Endothelial cell of umbilical vein (primary cell): ENCODE data around the gene TSPAN9. TPM values are rescaled to one million over a fixed set of nuclear protein-coding genes. Genes with fewer than 3 reads are reported as not detected.

ENCODE experiments used
- BruUV-seq: library from RNA; stranded (reverse); fragments of 400-500 nt; replicated peaks from 2 replicates; lab custom pipeline; 2021; lab: Mats Ljungman, UMichigan
- CTCF ChIA-PET: fragments of 300-600, 350-600 bp; sonication (Branson Sonifier 250); formaldehyde crosslinking; loops from one replicate; lab custom pipeline; 2021; ENCODE audit warnings: antibody characterized with exemption, inconsistent platforms; lab: Charles Lee
- POLR2A ChIA-PET: fragments of 300-600, 350-600 bp; sonication (Branson Sonifier 250); formaldehyde crosslinking; loops from one replicate; lab custom pipeline; 2021; ENCODE audit warnings: antibody characterized with exemption, inconsistent platforms; lab: Charles Lee
- DNase-seq: peaks from one replicate; pipeline ENCODE4 v3.0.0-alpha.2; 2011; ENCODE audit warnings: low read depth, low spot score
- FAIRE-seq: peaks from 2 replicates; lab custom pipeline; 2011; peaks lifted over from hg19 to GRCh38; lab: Jason Lieb, UNC
- H2AFZ ChIP-seq: 2 replicates; pipeline ENCODE4 v1.6.0; 2012; ENCODE audit warnings: low read depth, low read length, control low read depth, inconsistent platforms
- H3K27ac ChIP-seq: 2 replicates; pipeline ENCODE4 v1.5.1; 2011; ENCODE audit warnings: low read depth, mild to moderate bottlenecking, control low read depth, low read length, moderate library complexity; ENCODE audit not compliant: insufficient read depth
- H3K27me3 ChIP-seq, 2 experiments: 2 replicates each; pipeline versions ENCODE4 v1.6.0 to v1.6.1; 2011; ENCODE audit warnings: low read length in 2 of 2, mixed read lengths in 1 of 2; ENCODE audit not compliant: control insufficient read depth in 2 of 2, insufficient read depth in 2 of 2
- H3K36me3 ChIP-seq, 2 experiments: 2 replicates in 1 of 2; 3 replicates in 1 of 2; pipeline ENCODE4 v1.5.1; 2011; ENCODE audit warnings: low read length in 2 of 2, mild to moderate bottlenecking in 1 of 2, moderate library complexity in 1 of 2; ENCODE audit not compliant: control insufficient read depth in 2 of 2, insufficient read depth in 2 of 2; ENCODE audit errors: extremely low read depth in 1 of 2
- H3K4me1 ChIP-seq: 3 replicates; pipeline ENCODE4 v1.5.1; 2011; ENCODE audit warnings: mild to moderate bottlenecking, low read length; ENCODE audit not compliant: control insufficient read depth, insufficient read depth; ENCODE audit errors: extremely low read depth
- H3K4me2 ChIP-seq: 2 replicates; pipeline ENCODE4 v1.6.1; 2011; ENCODE audit warnings: low read length, control low read depth, mixed read lengths; ENCODE audit not compliant: insufficient read depth
- H3K4me3 ChIP-seq, 3 experiments: fragments of 200-600 bp in 1 of 3; sonication (generic), shearing (Covaris generic) in 1 of 3; replicated peaks in 1 of 3; 2 replicates each; pipeline ENCODE4 v1.5.1; 2011 to 2016; ENCODE audit warnings: control low read depth in 3 of 3, low read length in 3 of 3, mild to moderate bottlenecking in 2 of 3, inconsistent platforms in 1 of 3, low read depth in 1 of 3, moderate library complexity in 1 of 3; ENCODE audit not compliant: insufficient read depth in 1 of 3
- H3K79me2 ChIP-seq: 2 replicates; pipeline ENCODE4 v1.6.0; 2012; ENCODE audit warnings: low read length, inconsistent platforms; ENCODE audit not compliant: control insufficient read depth, insufficient read depth
- H3K9ac ChIP-seq: replicated peaks from 2 replicates; pipeline ENCODE3; 2011; ENCODE audit warnings: low read length, control low read depth; ENCODE audit not compliant: insufficient read depth; ENCODE audit errors: extremely low read depth
- H3K9me1 ChIP-seq: replicated peaks from 3 replicates; pipeline ENCODE4 v1.6.0; 2011; ENCODE audit warnings: mild to moderate bottlenecking, low read length; ENCODE audit not compliant: control insufficient read depth, insufficient read depth; ENCODE audit errors: extremely low read depth
- H3K9me3 ChIP-seq: replicated peaks from 2 replicates; pipeline ENCODE4 v1.5.1; 2012; ENCODE audit warnings: low read length, inconsistent platforms; ENCODE audit not compliant: control insufficient read depth, insufficient read depth
- H4K20me1 ChIP-seq: replicated peaks from 2 replicates; pipeline ENCODE3; 2011; ENCODE audit warnings: mild to moderate bottlenecking, low read length; ENCODE audit not compliant: control insufficient read depth, insufficient read depth; ENCODE audit errors: extremely low read depth
- EZH2 ChIP-seq: IDR thresholded peaks from 2 replicates; pipeline ENCODE4 v1.6.1; 2012; ENCODE audit warnings: borderline replicate concordance, low read depth, mild to moderate bottlenecking, moderate library complexity, low read length, inconsistent platforms; ENCODE audit not compliant: severe bottlenecking
- FOS ChIP-seq: IDR thresholded peaks from 2 replicates; pipeline ENCODE4 v1.6.1; 2011; ENCODE audit warnings: mild to moderate bottlenecking, low read length, moderate library complexity, borderline replicate concordance; ENCODE audit not compliant: insufficient read depth
- GATA2 ChIP-seq: IDR thresholded peaks from 2 replicates; pipeline ENCODE4 v1.7.0; 2011; ENCODE audit warnings: low read depth, mild to moderate bottlenecking, moderate library complexity, mixed read lengths, low read length; ENCODE audit not compliant: insufficient read length, insufficient read depth
- JUN ChIP-seq: IDR thresholded peaks from 2 replicates; pipeline ENCODE4 v1.6.1; 2011; ENCODE audit warnings: borderline replicate concordance, low read depth; ENCODE audit not compliant: insufficient read length, insufficient read depth
- MYC ChIP-seq: IDR thresholded peaks from one replicate; pipeline ENCODE4 v1.6.1; 2011; ENCODE audit warnings: mild to moderate bottlenecking, low read depth, low read length
- POLR2A ChIP-seq: IDR thresholded peaks from 2 replicates; pipeline ENCODE4 v1.6.1; 2012; ENCODE audit warnings: low read depth, mild to moderate bottlenecking, control low read depth, low read length
- POLR2AphosphoS5 ChIP-seq: IDR thresholded peaks from 2 replicates; pipeline ENCODE4 v1.6.1; 2012; ENCODE audit warnings: low read depth, mild to moderate bottlenecking, control low read depth, low read length, moderate library complexity; ENCODE audit not compliant: insufficient read depth
- dilution Hi-C: fragments of 300-500 bp; cut with MboI; formaldehyde crosslinking; loops from one replicate; pipeline ENCODE4 v1.15.0; 2019; ENCODE audit warnings: low sequenced_read_pairs; ENCODE audit not compliant: extremely low pct_ligation_motif_present
- intact Hi-C: fragments of 100-400 bp; cut with micrococcal nuclease; formaldehyde crosslinking; loops from one replicate; pipeline ENCODE4 v1.10.0; 2022
- polyA plus RNA-seq, 4 experiments: library from polyadenylated mRNA; depleted of rRNA in 3 of 4; stranded (reverse) in 3 of 4; unstranded in 1 of 4; fragments of >200 nt; gene quantifications; 2 replicates each; pipeline versions ENCODE4 v1.2.1 to v1.2.3, GENCODE V29; 2011 to 2012; ENCODE audit warnings: missing spikeins in 1 of 4
- total RNA-seq: library from RNA; stranded (reverse); gene quantifications from 2 replicates; pipeline ENCODE4 v1.2.3, GENCODE V29; 2021
- TF ChIP-seq, protein P1 (sequence below), 2 donors: IDR thresholded peaks; 1 replicate in 1 of 2; 2 replicates in 1 of 2; pipeline ENCODE4 v1.5.1; 2011; ENCODE audit warnings: low read length in 2 of 2, mild to moderate bottlenecking in 2 of 2, moderate library complexity in 2 of 2, control low read depth in 1 of 2, inconsistent platforms in 1 of 2, low read depth in 1 of 2; ENCODE audit not compliant: insufficient read depth in 1 of 2; ENCODE audit errors: extremely low read depth in 1 of 2
- TF ChIP-seq, protein P2 (sequence below): IDR thresholded peaks from 2 replicates; pipeline ENCODE4 v1.6.1; 2011; ENCODE audit not compliant: insufficient read depth, insufficient read length

TSPAN9 gene
- total and polyA plus RNA-seq, 2 donors (not counting 3 experiments of a cell fraction or from before 2014, with no cell fraction given) = 43.3 to 66.8 TPM

DNA sequence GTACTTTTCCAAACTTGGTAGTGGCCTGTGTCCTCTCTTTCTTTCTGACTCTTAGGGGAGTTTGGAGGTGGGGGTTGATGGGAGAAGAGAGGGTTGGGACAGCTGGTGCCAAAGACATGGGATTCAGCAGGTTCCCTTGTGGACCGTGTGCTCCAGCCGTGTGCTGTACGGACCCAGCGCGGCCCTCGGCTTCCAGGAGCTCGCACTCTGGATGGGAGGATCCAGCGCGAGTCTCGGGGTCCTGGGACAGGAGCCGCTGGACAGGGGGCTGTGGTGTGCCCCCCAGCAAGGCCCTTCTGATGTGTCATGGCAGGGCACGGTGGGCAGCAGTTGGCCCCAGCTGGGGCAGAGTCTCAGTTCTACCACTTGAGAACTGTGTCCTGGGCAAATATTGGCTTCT, 45.0 kb upstream of the TSPAN9 start:
- intact Hi-C loops = loop anchor here (2.0 to 5.0 kb wide), 2 partner anchors 17 to 90 kb away; no protein-coding TSS in a partner anchor
- peaks cover 21% of the 10 kb centered on the region for H3K4me1 ChIP-seq
- no peak overlapping the region for H3K4me3 ChIP-seq
- no TSS peak for BruUV-seq
- dilution Hi-C loops = no loop called here
- no peaks in the 10 kb centered on the region for H3K79me2 ChIP-seq
- TF ChIP-seq FOS (no peak), EZH2 (no peak), POLR2A (no peak), JUN (no peak), POLR2AphosphoS5 (no peak), GATA2 (no peak), MYC (no peak)
- TF ChIP-seq, protein P1, sequence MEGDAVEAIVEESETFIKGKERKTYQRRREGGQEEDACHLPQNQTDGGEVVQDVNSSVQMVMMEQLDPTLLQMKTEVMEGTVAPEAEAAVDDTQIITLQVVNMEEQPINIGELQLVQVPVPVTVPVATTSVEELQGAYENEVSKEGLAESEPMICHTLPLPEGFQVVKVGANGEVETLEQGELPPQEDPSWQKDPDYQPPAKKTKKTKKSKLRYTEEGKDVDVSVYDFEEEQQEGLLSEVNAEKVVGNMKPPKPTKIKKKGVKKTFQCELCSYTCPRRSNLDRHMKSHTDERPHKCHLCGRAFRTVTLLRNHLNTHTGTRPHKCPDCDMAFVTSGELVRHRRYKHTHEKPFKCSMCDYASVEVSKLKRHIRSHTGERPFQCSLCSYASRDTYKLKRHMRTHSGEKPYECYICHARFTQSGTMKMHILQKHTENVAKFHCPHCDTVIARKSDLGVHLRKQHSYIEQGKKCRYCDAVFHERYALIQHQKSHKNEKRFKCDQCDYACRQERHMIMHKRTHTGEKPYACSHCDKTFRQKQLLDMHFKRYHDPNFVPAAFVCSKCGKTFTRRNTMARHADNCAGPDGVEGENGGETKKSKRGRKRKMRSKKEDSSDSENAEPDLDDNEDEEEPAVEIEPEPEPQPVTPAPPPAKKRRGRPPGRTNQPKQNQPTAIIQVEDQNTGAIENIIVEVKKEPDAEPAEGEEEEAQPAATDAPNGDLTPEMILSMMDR (IDR thresholded peaks at IDR 0.05; ENCODE audit: extremely low read depth in 1 of 2, insufficient read depth in 1 of 2, low read depth in 1 of 2, low read length in 2 of 2) = no peak
- TF ChIP-seq, protein P2, sequence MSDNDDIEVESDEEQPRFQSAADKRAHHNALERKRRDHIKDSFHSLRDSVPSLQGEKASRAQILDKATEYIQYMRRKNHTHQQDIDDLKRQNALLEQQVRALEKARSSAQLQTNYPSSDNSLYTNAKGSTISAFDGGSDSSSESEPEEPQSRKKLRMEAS = no peak
- no peak overlapping the region for H3K4me2 ChIP-seq
- DNase-seq = no peak
- peak overlapping the region; percentile 55 for H3K27ac ChIP-seq
- POLR2A ChIA-PET = no interaction called here
- no peak for FAIRE-seq
- peaks cover 2% of the 10 kb centered on the region in 2 experiments for H3K36me3 ChIP-seq
- no peaks in the 10 kb centered on the region for H3K9me1 ChIP-seq
- H3K9me3 ChIP-seq = no peaks in the 10 kb centered on the region
- no peaks in the 10 kb centered on the region for H4K20me1 ChIP-seq
- H2AFZ ChIP-seq = no peak overlapping the region
- H3K27me3 ChIP-seq = no peaks in the 10 kb centered on the region
- CTCF ChIA-PET = interaction anchor here (1.2 to 5.5 kb wide), 3 partner anchors 9 to 178 kb away, joined by 7 to 91 read pairs (median 38); no protein-coding TSS in a partner anchor
- H3K9ac ChIP-seq = no peak overlapping the region
